Tibial nerve (tissue), 4 donors: Measurements from ENCODE around the gene GPC6. TPM values are rescaled to one million over a fixed set of nuclear protein-coding genes. Genes with fewer than 3 reads are reported as not detected.

Source experiments
- DNase-seq, 2 donors: peaks; one replicate each; pipeline ENCODE4 v3.0.0-alpha.2; 2019; ENCODE audit warnings: low spot score in 2 of 2
- H3K27ac ChIP-seq, 4 donors: fragments of 200-600 bp; sonication (generic) in 3 of 4; one replicate each; pipeline ENCODE4 v1.5.1; 2017 to 2019; ENCODE audit warnings: mild to moderate bottlenecking in 1 of 4
- H3K27me3 ChIP-seq, 2 donors: fragments of 200-600 bp; sonication (generic) in 1 of 2; one replicate each; pipeline versions ENCODE4 v1.5.1 to v1.6.0; 2017 to 2019
- H3K36me3 ChIP-seq, 3 donors: fragments of 200-600 bp; sonication (generic); one replicate each; pipeline ENCODE4 v1.5.1; 2018 to 2019
- H3K4me1 ChIP-seq, 4 donors: fragments of 200-600 bp; sonication (generic) in 3 of 4; one replicate each; pipeline ENCODE4 v1.5.1; 2017 to 2019
- H3K4me3 ChIP-seq, 4 donors: fragments of 200-600 bp; sonication (generic) in 3 of 4; one replicate each; pipeline ENCODE4 v1.5.1; 2017 to 2019; ENCODE audit warnings: mild to moderate bottlenecking in 1 of 4, moderate library complexity in 1 of 4
- H3K9me3 ChIP-seq, 4 donors: fragments of 200-600 bp; sonication (generic) in 3 of 4; one replicate each; pipeline ENCODE4 v1.5.1; 2017 to 2019
- CTCF ChIP-seq, 5 experiments: fragments of 200-600 bp in 3 of 5; fragments of 450-650 bp in 2 of 5; sonication (generic) in 3 of 5; IDR thresholded peaks; one replicate each; pipeline ENCODE4 v1.5.1; 2016 to 2019; ENCODE audit warnings: antibody characterized with exemption in 5 of 5, mild to moderate bottlenecking in 3 of 5, moderate library complexity in 2 of 5
- EP300 ChIP-seq, 2 donors: sonication (generic); formaldehyde crosslinking; IDR thresholded peaks; one replicate each; pipeline ENCODE4 v1.6.1; 2017; ENCODE audit warnings: antibody characterized with exemption in 2 of 2, mild to moderate bottlenecking in 1 of 2
- POLR2A ChIP-seq, 2 donors: fragments of 450-650 bp; IDR thresholded peaks; one replicate each; pipeline ENCODE4 v1.6.1; 2017; ENCODE audit warnings: antibody characterized with exemption in 2 of 2, mild to moderate bottlenecking in 2 of 2, moderate library complexity in 2 of 2
- WGBS, 2 donors: methylation state at CpG; one replicate each; pipeline ENCODE4 v1.1.5; 2018; 5-methylcytosine and 5-hydroxymethylcytosine counted together
- total RNA-seq, 4 donors: library from RNA; depleted of rRNA; stranded (reverse); fragments of >200 nt; gene quantifications; one replicate each; pipeline ENCODE4 v1.1.0, GENCODE V29; 2016

GPC6 gene
- total RNA-seq, 4 donors from 2014 or later: 21.9 to 39.5 (median 29.8) TPM

GRCh38 chr13:93413972-93414717 lies 187.5 kb downstream of the GPC6 start:
- H3K4me1 ChIP-seq: no peaks in the 10 kb centered on the region
- H3K27ac ChIP-seq: no peak overlapping the region
- H3K9me3 ChIP-seq: no peaks in the 10 kb centered on the region
- H3K36me3 ChIP-seq: no peaks in the 10 kb centered on the region
- no peak for TF ChIP-seq CTCF (IDR thresholded peaks at IDR 0.05)
- TF ChIP-seq POLR2A (IDR thresholded peaks at IDR 0.05): no peak
- no peak for TF ChIP-seq EP300 (IDR thresholded peaks at IDR 0.05)
- H3K27me3 ChIP-seq: no peaks in the 10 kb centered on the region
- WGBS, 2 donors: 61 to 63% methylated on average over 8 of the region's 8 CpGs
- no peak overlapping the region for H3K4me3 ChIP-seq
- DNase-seq: no peak

- no peaks in the 10 kb centered on the region for H3K27me3 ChIP-seq
- no peak overlapping the region for H3K4me3 ChIP-seq
- H3K27ac ChIP-seq: no peak overlapping the region
- no peak for DNase-seq
- no peaks in the 10 kb centered on the region for H3K9me3 ChIP-seq
- no peaks in the 10 kb centered on the region for H3K4me1 ChIP-seq
- no peaks in the 10 kb centered on the region for H3K36me3 ChIP-seq
- no peak for TF ChIP-seq POLR2A (IDR thresholded peaks at IDR 0.05)
- no peak for TF ChIP-seq CTCF (IDR thresholded peaks at IDR 0.05)
- TF ChIP-seq EP300 (IDR thresholded peaks at IDR 0.05): no peak
- 68 to 77% methylated on average over 1 of the region's 1 CpG for WGBS, 2 donors
These were observed 190.2 kb downstream of the GPC6 start for GRCh38 chr13:93416736-93417355.

DNA sequence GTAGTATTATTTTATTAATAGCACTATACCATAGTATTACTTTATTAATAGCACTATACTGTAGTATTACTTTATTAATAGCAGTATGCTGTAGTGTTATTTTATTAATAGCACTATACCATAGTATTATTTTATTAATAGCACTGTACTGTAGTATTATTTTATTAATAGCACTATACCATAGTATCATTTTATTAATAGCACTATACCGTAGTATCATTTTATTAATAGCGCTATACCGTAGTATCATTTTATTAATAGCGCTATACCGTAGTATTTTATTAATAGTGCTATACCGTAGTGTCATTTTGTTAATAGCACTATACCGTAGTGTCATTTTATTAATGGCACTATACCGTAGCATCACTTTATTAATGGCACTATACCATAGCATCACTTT lies 191.8 kb downstream of the GPC6 start:
- no peak for TF ChIP-seq CTCF (IDR thresholded peaks at IDR 0.05)
- TF ChIP-seq POLR2A (IDR thresholded peaks at IDR 0.05): no peak
- TF ChIP-seq EP300 (IDR thresholded peaks at IDR 0.05): no peak
- Histone ChIP-seq H3K36me3 (no peaks in the 10 kb centered on the region), H3K9me3 (no peaks in the 10 kb centered on the region), H3K4me3 (no peak overlapping the region), H3K27ac (no peak overlapping the region), H3K4me1 (no peaks in the 10 kb centered on the region), H3K27me3 (no peaks in the 10 kb centered on the region)
- no peak for DNase-seq
- WGBS, 2 donors: 95 to 96% methylated on average over 8 of the region's 8 CpGs

DNA sequence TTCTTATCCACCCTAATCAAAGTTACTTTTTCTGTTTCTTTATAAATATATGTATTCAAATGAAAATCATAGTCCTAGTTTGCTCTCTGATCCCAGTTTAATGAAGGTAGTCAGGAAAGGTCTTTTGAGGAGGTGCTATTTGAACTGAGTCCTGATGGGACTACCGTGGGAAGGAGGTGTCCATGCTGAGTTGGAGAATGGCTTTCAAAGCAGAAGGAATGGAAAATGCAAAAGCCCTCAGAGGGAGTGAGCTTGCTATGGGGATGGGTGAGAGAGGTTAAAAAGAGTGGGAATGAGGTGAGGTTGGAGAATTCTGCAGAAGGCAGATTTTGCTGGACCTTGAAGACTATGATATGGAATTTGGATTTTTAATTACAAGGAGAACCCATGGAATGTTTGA lies 193.6 kb downstream of the GPC6 start:
- no peak overlapping the region for H3K27ac ChIP-seq

More for the DNA sequence above, 193.6 kb downstream of the GPC6 start:
- Histone ChIP-seq H3K4me1 (no peaks in the 10 kb centered on the region), H3K9me3 (no peaks in the 10 kb centered on the region), H3K36me3 (no peaks in the 10 kb centered on the region), H3K27me3 (no peaks in the 10 kb centered on the region), H3K4me3 (no peak overlapping the region)
- WGBS, 2 donors: 62 to 69% methylated on average over 1 of the region's 1 CpG
- TF ChIP-seq POLR2A (IDR thresholded peaks at IDR 0.05) (no peak), CTCF (IDR thresholded peaks at IDR 0.05) (no peak), EP300 (IDR thresholded peaks at IDR 0.05) (no peak)
- DNase-seq: no peak
